BJ (cell line): ENCODE measurements around the gene FAM50A. TPM values are rescaled to one million over a fixed set of nuclear protein-coding genes. Genes with fewer than 3 reads are reported as not detected.

Source experiments
- CTCF ChIA-PET: fragments of 350-600 bp; formaldehyde crosslinking; extraction: SDS; loops from one replicate; lab custom pipeline; 2021; ENCODE audit warnings: antibody characterized with exemption, inconsistent platforms; lab: Yijun Ruan, JAX
- POLR2A ChIA-PET: fragments of 300-600 bp; sonication (Branson Sonifier 250); formaldehyde crosslinking; extraction: SDS; loops from one replicate; lab custom pipeline; 2021; ENCODE audit warnings: antibody characterized with exemption; lab: Charles Lee
- DNase-seq: peaks from one replicate; pipeline ENCODE4 v3.0.0-alpha.2; 2011; ENCODE audit warnings: low read depth
- H3K27me3 ChIP-seq: 2 replicates; pipeline ENCODE4 v1.6.0; 2011; ENCODE audit warnings: low read length; ENCODE audit not compliant: control insufficient read depth, insufficient read depth
- H3K36me3 ChIP-seq: 2 replicates; pipeline ENCODE4 v1.5.1; 2011; ENCODE audit warnings: low read length; ENCODE audit not compliant: control insufficient read depth, insufficient read depth
- H3K4me3 ChIP-seq: 2 replicates; pipeline ENCODE4 v1.5.1; 2011; ENCODE audit warnings: low read depth, mild to moderate bottlenecking, control low read depth, low read length
- CTCF ChIP-seq: IDR thresholded peaks from 2 replicates; pipeline ENCODE4 v1.5.1; 2011; ENCODE audit warnings: low read depth, mild to moderate bottlenecking, control low read depth, inconsistent platforms, low read length, moderate library complexity; ENCODE audit not compliant: insufficient read depth
- polyA plus RNA-seq: library from polyadenylated mRNA; depleted of rRNA; stranded (reverse); fragments of >200 nt; gene quantifications from 2 replicates; pipeline ENCODE4 v1.2.3, GENCODE V29; 2011

Gene FAM50A
- polyA plus RNA-seq, 1 experiment, result 74.8 TPM

- Histone ChIP-seq H3K36me3 (peaks cover 23% of the 10 kb centered on the region), H3K27me3 (no peaks in the 10 kb centered on the region), H3K4me3 (no peak overlapping the region)
- no peak for TF ChIP-seq CTCF
- POLR2A ChIA-PET, result no interaction called here
- DNase-seq, result no peak
- CTCF ChIA-PET, result no interaction called here
These were observed 2.5 kb downstream of the FAM50A start for GRCh38 chrX:154446430-154446829.

GRCh38 chrX:154448484-154448883 is 4.5 kb downstream of the FAM50A start:
- Histone ChIP-seq H3K27me3 (no peaks in the 10 kb centered on the region), H3K4me3 (no peak overlapping the region), H3K36me3 (peaks cover 16% of the 10 kb centered on the region)
- ChIA-PET CTCF (no interaction called here), POLR2A (no interaction called here)
- no peak for TF ChIP-seq CTCF
- DNase-seq, result no peak

- Histone ChIP-seq H3K27me3 (no peaks in the 10 kb centered on the region), H3K4me3 (no peak overlapping the region), H3K36me3 (peaks cover 16% of the 10 kb centered on the region)
- no peak for DNase-seq
- ChIA-PET CTCF (no interaction called here), POLR2A (no interaction called here)
- TF ChIP-seq CTCF, result no peak
These were observed 5.7 kb downstream of the FAM50A start for GRCh38 chrX:154449618-154450017.

- H3K36me3 ChIP-seq, result peaks cover 16% of the 10 kb centered on the region
- no peak for DNase-seq
- no peak for TF ChIP-seq CTCF
- no peaks in the 10 kb centered on the region for H3K27me3 ChIP-seq
- ChIA-PET CTCF (no interaction called here), POLR2A (no interaction called here)
- H3K4me3 ChIP-seq, result no peak overlapping the region
These were observed 6.4 kb downstream of the FAM50A start for GRCh38 chrX:154450312-154450711.

GRCh38 chrX:154452823-154453222 is 8.9 kb downstream of the FAM50A start:
- Histone ChIP-seq H3K4me3 (no peak overlapping the region), H3K27me3 (no peaks in the 10 kb centered on the region), H3K36me3 (peaks cover 15% of the 10 kb centered on the region)
- DNase-seq, result no peak
- TF ChIP-seq CTCF, result no peak
- POLR2A ChIA-PET, result no interaction called here
- CTCF ChIA-PET, result no interaction called here
